HG03135 (cell line): Measurements from ENCODE around the gene TRIM2.

Experiments
- ATAC-seq: cut with Tn5 transposase; IDR thresholded peaks from one replicate; pipeline ENCODE4 v1.9.1; 2021; ENCODE audit warnings: mild to moderate bottlenecking, moderate library complexity; ENCODE audit not compliant: unreplicated experiment

TRIM2 gene

GRCh38 chr4:153221783-153222706 lies 17.8 kb downstream of the TRIM2 start:
- ATAC-seq = peak; percentile 20

GRCh38 chr4:153222707-153223426 lies 18.6 kb downstream of the TRIM2 start:
- peak; percentile 60 for ATAC-seq

GRCh38 chr4:153223427-153223801 lies 19.2 kb downstream of the TRIM2 start:
- ATAC-seq = no peak

DNA sequence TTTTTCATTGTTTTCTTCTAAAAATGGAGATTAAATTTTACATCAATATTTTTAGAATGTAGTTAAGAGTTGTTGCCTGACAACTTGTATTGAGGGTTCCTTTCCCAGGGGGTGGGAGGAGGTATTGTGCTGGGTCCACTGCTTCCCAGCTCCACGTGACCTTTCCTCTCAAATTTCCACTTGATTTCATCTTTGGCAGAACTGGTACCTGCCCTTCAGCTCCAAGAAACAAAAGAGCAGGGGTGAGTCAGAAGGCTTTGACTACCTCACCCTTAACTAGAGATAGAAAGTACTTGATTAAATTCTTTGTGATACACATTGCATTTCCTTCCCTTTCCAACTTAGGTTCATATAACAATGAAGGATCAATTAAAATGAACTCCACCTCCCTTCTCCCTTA lies 19.7 kb downstream of the TRIM2 start:
- ATAC-seq = no peak

- no peak for ATAC-seq
These were observed 20.2 kb downstream of the TRIM2 start for GRCh38 chr4:153224474-153224873.

DNA sequence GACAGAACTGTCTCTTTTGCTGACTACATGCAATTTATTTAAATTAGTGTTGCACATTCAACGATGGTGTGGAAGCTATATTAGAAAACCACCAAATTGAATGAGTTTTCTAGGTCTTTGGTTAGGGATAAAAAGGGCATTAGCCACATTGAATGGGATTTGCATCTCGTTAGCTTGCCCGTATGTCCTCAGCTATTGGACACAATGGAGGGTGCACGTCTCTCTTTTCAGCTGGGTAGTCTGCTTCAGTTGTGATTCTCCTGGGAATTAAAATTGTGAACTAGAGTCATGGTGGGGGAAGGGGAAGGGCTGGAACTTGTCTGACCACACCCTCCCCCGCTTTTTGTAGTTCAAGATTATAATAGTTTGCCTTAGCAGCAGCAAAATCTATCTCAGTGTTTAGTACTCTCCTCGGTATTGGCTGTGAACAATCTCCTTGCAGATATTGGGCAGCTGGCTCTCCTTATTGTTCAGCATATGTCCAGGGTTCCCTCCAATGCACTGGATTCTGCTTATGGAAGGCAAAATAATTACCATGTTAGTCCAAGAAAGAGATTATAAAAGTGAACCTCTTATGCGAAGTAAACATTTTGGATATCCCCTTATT lies 23.3 kb downstream of the TRIM2 start:
- no peak for ATAC-seq

GRCh38 chr4:153228512-153229140 lies 24.4 kb downstream of the TRIM2 start:
- ATAC-seq = no peak

GRCh38 chr4:153229545-153229944 lies 25.3 kb downstream of the TRIM2 start:
- ATAC-seq = no peak

DNA sequence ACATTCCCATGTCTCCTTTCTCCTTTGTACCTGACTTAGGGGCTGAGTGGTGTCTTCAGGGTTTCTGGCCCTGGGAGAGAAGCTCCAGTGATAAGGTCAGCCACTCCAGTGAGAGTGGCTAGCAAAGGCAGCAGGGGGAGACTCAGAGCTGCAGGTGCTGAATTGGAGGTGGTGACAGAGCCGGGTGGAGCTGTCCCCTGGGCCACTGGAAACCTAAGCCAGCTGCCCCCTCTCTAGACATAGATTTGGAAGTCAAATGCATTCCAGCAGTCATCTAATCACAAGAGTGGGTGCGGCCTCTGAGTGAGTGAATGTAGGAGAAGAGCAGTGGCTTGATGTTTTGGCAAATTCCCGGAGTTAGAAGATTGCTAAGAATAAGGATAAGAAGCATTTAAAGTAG lies 28.5 kb downstream of the TRIM2 start:
- no peak for ATAC-seq

DNA sequence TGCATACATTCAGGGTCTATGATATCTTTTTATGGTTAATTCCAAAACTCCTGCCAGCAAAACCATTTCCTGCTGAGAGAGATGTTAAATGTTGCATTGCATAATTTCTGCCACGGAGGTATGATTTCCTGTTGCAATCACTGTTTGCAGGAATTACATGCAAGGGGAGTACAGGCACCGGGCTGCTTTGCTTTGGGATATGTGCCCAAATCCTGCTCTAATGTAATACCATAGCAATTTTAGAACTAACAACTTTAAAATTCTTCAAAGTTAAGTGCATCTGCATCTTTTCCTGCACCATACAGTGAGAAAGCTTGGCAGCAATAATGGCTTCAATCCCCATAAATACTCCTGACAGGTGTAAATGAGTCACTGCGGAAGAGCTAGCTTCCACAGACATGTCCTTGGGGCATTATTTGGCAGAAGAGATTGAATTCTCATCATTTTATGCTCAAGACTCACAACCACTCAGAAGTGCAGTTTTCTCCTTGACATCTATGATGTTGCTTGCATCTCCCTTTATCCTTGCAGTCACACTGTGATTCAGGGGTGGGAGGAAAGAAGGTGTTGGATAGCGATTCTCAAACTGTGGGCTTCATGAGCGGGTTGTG lies 29.6 kb downstream of the TRIM2 start:
- ATAC-seq = no peak

DNA sequence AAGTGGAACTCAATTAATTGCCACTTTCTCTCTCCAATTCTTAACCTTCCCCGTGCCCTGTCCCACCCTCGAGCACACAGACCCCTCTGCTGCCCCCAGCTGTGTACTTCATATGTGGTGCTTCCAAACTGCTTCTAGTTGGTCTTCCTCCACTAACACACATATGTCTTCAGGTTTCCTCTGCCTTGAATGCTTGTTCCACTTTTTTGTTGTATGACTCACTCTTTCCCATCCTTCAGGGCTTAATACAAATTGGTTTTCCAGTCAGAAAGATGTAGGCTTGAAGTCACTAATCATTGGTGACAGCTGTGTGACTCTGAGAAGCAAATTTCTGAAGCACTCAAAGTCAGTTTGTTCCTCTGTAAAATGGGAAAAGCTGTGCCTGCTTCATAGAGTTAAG lies 30.6 kb downstream of the TRIM2 start:
- no peak for ATAC-seq

GRCh38 chr4:153238135-153238919 lies 34.1 kb downstream of the TRIM2 start:
- ATAC-seq = no peak

DNA sequence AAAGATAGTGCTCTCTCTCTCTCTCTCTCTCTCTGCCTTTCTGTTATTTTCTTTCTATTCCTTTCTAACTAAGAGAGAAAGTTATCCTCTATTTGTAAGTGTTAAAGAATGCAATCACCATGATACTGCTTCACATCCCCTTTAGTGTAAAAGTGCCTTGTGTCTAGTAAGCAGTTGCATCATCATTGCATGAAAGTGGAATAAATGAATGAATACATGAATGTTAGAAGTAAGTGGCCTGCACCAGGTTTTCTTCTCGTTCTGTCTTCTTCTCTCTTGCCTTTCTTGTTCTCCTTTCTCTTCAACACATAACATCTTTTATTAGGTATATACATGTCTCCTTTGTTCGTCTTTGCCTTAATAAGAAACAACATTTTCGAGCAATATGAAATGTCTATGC lies 35.2 kb downstream of the TRIM2 start:
- no peak for ATAC-seq

DNA sequence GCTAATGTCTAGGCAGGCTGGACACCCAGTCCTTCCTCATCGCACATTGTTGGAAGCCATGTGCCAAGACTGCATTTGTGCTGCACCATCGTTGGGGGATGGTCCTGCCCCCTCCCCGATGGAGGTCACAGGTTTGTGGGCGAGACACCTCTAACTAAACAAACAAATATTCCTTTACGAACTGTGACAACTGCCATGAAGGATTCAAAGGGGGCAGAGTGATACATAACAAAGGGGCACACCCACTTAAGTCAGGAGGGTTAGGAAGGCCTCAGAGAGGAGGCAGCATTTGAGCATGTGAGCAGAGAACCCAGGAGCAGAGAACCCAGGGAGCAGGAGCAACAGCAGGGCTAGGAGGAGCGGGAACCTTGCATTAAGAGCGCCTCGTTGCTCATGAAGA lies 37.1 kb downstream of the TRIM2 start:
- no peak for ATAC-seq

DNA sequence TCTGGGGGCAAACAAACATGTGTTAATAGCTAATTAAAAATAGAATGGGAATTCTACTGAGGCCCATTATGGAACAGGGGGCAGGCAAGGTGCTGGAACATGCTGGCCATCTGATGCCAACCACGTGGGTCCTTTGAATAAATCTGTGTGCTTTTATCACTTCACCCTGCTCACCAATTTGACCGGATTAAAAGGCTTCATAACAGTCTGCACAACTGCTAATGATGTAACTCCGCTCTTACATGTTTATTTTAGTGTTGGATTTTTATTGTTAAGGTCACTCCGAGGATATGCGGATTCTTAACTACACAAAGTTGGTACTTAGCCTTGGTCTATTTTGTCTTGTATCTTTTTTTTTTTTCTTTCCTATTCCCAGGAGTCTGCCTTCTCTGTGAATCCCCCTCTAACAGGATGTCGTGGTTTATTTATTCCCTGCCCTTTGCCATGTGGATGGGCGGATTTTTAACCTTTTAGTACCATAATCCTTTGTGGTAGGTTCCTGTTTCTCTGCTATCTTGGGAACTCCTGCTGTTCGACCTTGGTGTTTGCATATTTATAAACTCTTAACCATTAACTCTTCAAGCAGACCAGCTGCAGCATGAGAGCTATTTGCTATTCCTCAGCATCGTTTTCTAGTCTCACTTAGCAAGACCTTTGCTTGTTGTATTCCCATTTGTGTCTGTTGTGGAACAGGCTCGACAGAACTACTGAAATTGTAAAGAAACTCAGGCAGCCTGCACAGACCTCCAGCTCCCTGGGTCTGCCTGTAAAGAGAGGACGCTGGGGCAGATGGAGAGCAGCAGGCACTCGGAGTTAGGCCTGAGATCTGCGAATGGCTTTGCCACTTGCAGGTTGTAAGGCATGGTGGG lies 38.0 kb downstream of the TRIM2 start:
- no peak for ATAC-seq

DNA sequence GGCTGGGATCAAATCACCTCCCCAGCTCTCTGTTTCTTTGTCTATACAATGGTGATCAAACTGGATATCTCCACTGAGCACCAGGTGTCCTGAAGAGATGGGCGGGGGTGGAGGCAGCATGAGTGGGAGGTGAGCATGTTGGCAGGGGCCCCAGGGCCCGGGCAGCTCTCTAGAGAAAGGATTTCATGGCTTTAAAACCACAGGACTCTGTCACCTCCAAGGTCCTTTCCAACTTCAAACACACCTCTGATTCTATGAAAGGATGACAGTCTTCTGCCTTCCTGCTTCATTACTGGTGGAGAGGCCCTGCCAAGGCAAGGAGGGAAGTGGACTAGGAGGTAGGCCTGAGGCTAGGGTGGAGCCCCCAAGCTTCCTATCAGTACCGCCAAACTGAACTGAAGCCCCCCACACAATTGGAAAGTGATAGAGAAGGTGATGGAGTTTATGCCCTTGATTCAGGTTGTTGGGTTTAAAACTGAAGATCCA lies 38.6 kb downstream of the TRIM2 start:
- ATAC-seq = no peak

DNA sequence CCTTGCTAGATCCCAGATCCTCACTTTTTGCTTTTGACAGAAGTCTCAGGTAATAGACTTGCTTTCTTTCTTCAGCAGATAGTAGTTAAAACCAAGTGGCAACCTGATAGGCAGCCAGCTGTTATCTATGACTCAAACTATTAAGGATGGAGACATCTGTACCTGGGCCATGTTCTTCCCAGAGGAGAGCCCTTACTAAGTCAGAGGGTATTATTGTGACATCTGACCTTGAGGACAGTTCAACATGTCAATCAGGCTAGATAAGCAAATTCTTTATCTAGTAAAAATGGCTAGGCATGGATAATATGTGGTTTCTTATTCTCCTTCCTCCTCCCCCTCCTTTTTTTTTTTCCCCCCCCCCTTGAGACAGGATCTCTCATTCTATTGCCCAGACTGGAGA lies 39.2 kb downstream of the TRIM2 start:
- no peak for ATAC-seq

GRCh38 chr4:153244969-153245368 lies 40.7 kb downstream of the TRIM2 start:
- ATAC-seq = no peak

GRCh38 chr4:153245775-153246174 lies 41.5 kb downstream of the TRIM2 start:
- no peak for ATAC-seq
